ENCODE data around the gene TSPAN15.

- TF ChIP-seq EZH2 (IDR thresholded peaks at IDR 0.05; ENCODE audit: low read depth): no peak
- TF ChIP-seq CTCF (conservative IDR thresholded peaks at IDR 0.05): no peak
These were observed 24.2 kb downstream of the TSPAN15 start for GRCh38 chr10:69475433-69475830.
